PC-3 (cell line): ENCODE results near the gene RIPOR3. TPM values are rescaled to one million over a fixed set of nuclear protein-coding genes. Genes with fewer than 3 reads are reported as not detected.

Source experiments
- ATAC-seq: fragments of 200-7000 bp; cut with Tn5 transposase; 2 replicates; pipeline ENCODE4 v1.9.1; 2020; ENCODE audit warnings: mild to moderate bottlenecking, moderate library complexity
- BruUV-seq: library from RNA; stranded (reverse); fragments of 400-500 nt; replicated peaks from 2 replicates; lab custom pipeline; 2021; lab: Mats Ljungman, UMichigan
- CTCF ChIA-PET: fragments of 300-600 bp; sonication (Branson Sonifier 250); formaldehyde crosslinking; loops from one replicate; lab custom pipeline; 2022; ENCODE audit warnings: antibody characterized with exemption; lab: Charles Lee
- POLR2A ChIA-PET: fragments of 300-600 bp; sonication (Branson Sonifier 250); formaldehyde crosslinking; loops from one replicate; lab custom pipeline; 2022; ENCODE audit warnings: antibody characterized with exemption; ENCODE audit not compliant: unreplicated experiment; lab: Charles Lee
- DNase-seq: peaks from one replicate; pipeline ENCODE4 v3.0.0-alpha.2; 2015
- H2AFZ ChIP-seq: fragments of 300-600 bp; sonication (generic); 2 replicates; pipeline ENCODE4 v1.6.0; 2016; ENCODE audit warnings: antibody characterized with exemption, low read length
- H3F3A ChIP-seq: fragments of 300-600 bp; sonication (generic); one replicate; pipeline ENCODE4 v1.6.0; 2017; ENCODE audit warnings: antibody characterized with exemption, low read length, control low read depth, mild to moderate bottlenecking; ENCODE audit not compliant: unreplicated experiment
- H3K27ac ChIP-seq: fragments of 300-600 bp; sonication (generic); 2 replicates; pipeline ENCODE4 v1.5.1; 2016; ENCODE audit warnings: mild to moderate bottlenecking, low read length
- H3K27me3 ChIP-seq: fragments of 300-600 bp; sonication (generic); 2 replicates; pipeline ENCODE4 v1.6.1; 2016; ENCODE audit warnings: low read length, mixed read lengths
- H3K36me3 ChIP-seq: fragments of 300-600 bp; sonication (generic); 2 replicates; pipeline ENCODE4 v1.6.1; 2016; ENCODE audit warnings: low read depth, mixed run types, low read length, mixed read lengths
- H3K4me1 ChIP-seq: fragments of 300-600 bp; sonication (generic); 2 replicates; pipeline ENCODE4 v1.5.1; 2016; ENCODE audit warnings: low read length; ENCODE audit not compliant: insufficient read depth
- H3K4me2 ChIP-seq: fragments of 300-600 bp; sonication (generic); 2 replicates; pipeline ENCODE4 v1.6.0; 2016; ENCODE audit warnings: low read length
- H3K4me3 ChIP-seq: fragments of 300-600 bp; sonication (generic); 2 replicates; pipeline ENCODE4 v1.5.1; 2016; ENCODE audit warnings: mild to moderate bottlenecking, low read length, mixed read lengths
- H3K79me2 ChIP-seq: fragments of 300-600 bp; sonication (generic); 2 replicates; pipeline ENCODE4 v1.6.1; 2017; ENCODE audit warnings: low read length, mixed read lengths
- H3K9ac ChIP-seq: fragments of 300-600 bp; sonication (generic); 2 replicates; pipeline ENCODE4 v1.6.0; 2016; ENCODE audit warnings: mild to moderate bottlenecking, low read length
- H3K9me2 ChIP-seq: fragments of 300-600 bp; sonication (generic); replicated peaks from 2 replicates; pipeline ENCODE4 v1.6.1; 2016; ENCODE audit warnings: mixed run types, low read length, mixed read lengths
- H3K9me3 ChIP-seq: fragments of 300-600 bp; sonication (generic); 2 replicates; pipeline ENCODE4 v1.6.1; 2016; ENCODE audit warnings: low read length, mixed read lengths
- H4K20me1 ChIP-seq: fragments of 300-600 bp; sonication (generic); 2 replicates; pipeline ENCODE4 v1.6.1; 2016; ENCODE audit warnings: low read length, mixed read lengths
- CTCF ChIP-seq: fragments of 300-600 bp; sonication (generic); conservative IDR thresholded peaks from 2 replicates; pipeline ENCODE4 v1.5.1; 2017; ENCODE audit warnings: antibody characterized with exemption, low read depth, mild to moderate bottlenecking, low read length
- EZH2 ChIP-seq: fragments of 300-600 bp; sonication (generic); IDR thresholded peaks from one replicate; pipeline ENCODE4 v1.6.1; 2017; ENCODE audit warnings: antibody characterized with exemption, mild to moderate bottlenecking, low read length; ENCODE audit not compliant: unreplicated experiment
- EZH2phosphoT487 ChIP-seq: fragments of 300-600 bp; sonication (generic); IDR thresholded peaks from 2 replicates; pipeline ENCODE4 v1.6.1; 2018; ENCODE audit warnings: mild to moderate bottlenecking, antibody characterized with exemption, low read length, borderline replicate concordance
- intact Hi-C: fragments of 100-400 bp; cut with micrococcal nuclease; formaldehyde crosslinking; loops from 2 replicates; pipeline ENCODE4 v1.9.0; 2023
- total RNA-seq: library from RNA; depleted of rRNA; stranded (reverse); fragments of >200 nt; gene quantifications from 2 replicates; pipeline ENCODE4 v1.2.3, GENCODE V29; 2014

RIPOR3 gene
- total RNA-seq, 1 experiment from 2014 or later: 0.04 TPM

GRCh38 chr20:50630578-50631263, 60.6 kb downstream of the RIPOR3 start:
- Histone ChIP-seq H2AFZ (no peak overlapping the region), H3K4me1 (0 out of 2 replicates have a peak, but pooled peaks cover 4% of the 10 kb centered on the region)
- CTCF ChIA-PET: no interaction called here

GRCh38 chr20:50629670-50630045, 61.7 kb downstream of the RIPOR3 start:
- Histone ChIP-seq H2AFZ (no peak overlapping the region), H3K9me3 (no peaks in the 10 kb centered on the region), H3K9ac (no peak overlapping the region), H3K9me2 (no peaks in the 10 kb centered on the region), H4K20me1 (no peaks in the 10 kb centered on the region), H3K79me2 (no peaks in the 10 kb centered on the region), H3F3A (no peaks in the 10 kb centered on the region), H3K36me3 (no peaks in the 10 kb centered on the region), H3K4me2 (no peak overlapping the region), H3K4me1 (peaks cover 6% of the 10 kb centered on the region), H3K27ac (no peak overlapping the region), H3K27me3 (no peaks in the 10 kb centered on the region), H3K4me3 (no peak overlapping the region)
- no peak for DNase-seq
- TF ChIP-seq EZH2phosphoT487: no peak
- TF ChIP-seq EZH2: no peak
- no peak for TF ChIP-seq CTCF
- ATAC-seq: no peak
- ChIA-PET POLR2A (no interaction called here), CTCF (interaction anchor here (0.6 kb wide), 1 partner anchor 84 kb away, joined by 4 read pairs; no protein-coding TSS in a partner anchor)
- no TSS peak for BruUV-seq
- intact Hi-C loops: no loop called here

More at GRCh38 chr20:50630578-50631263, 60.6 kb downstream of the RIPOR3 start:
- TF ChIP-seq EZH2phosphoT487 (no peak), CTCF (no peak), EZH2 (no peak)
- no peaks in the 10 kb centered on the region for H3F3A ChIP-seq
- POLR2A ChIA-PET: no interaction called here
- no TSS peak for BruUV-seq
- ATAC-seq (no peak), DNase-seq (no peak)
- no peaks in the 10 kb centered on the region for H3K79me2 ChIP-seq
- no peak overlapping the region for H3K27ac ChIP-seq
- intact Hi-C loops: no loop called here
- no peaks in the 10 kb centered on the region for H3K9me2 ChIP-seq
- no peak overlapping the region for H3K4me3 ChIP-seq
- no peaks in the 10 kb centered on the region for H4K20me1 ChIP-seq
- H3K9ac ChIP-seq: no peak overlapping the region
- no peaks in the 10 kb centered on the region for H3K36me3 ChIP-seq
- no peaks in the 10 kb centered on the region for H3K27me3 ChIP-seq
- no peak overlapping the region for H3K4me2 ChIP-seq
- no peaks in the 10 kb centered on the region for H3K9me3 ChIP-seq
